Sigmoid colon (tissue), 4 donors: ENCODE results near the gene TAS1R3.

ENCODE experiments used
- CTCF ChIP-seq, 4 experiments: fragments of 450-650 bp in 3 of 4; fragments of 200-600 bp in 1 of 4; IDR thresholded peaks; one replicate each; pipeline ENCODE4 v1.5.1; 2016 to 2019; ENCODE audit warnings: antibody characterized with exemption in 4 of 4, mild to moderate bottlenecking in 3 of 4, moderate library complexity in 2 of 4
- POLR2A ChIP-seq, 2 donors: fragments of 450-650 bp; IDR thresholded peaks; one replicate each; pipeline ENCODE4 v1.6.1; 2016; ENCODE audit warnings: antibody characterized with exemption in 2 of 2, mild to moderate bottlenecking in 2 of 2, moderate library complexity in 2 of 2
- POLR2AphosphoS5 ChIP-seq, 4 donors: sonication (generic); formaldehyde crosslinking; IDR thresholded peaks; one replicate each; pipeline ENCODE4 v1.6.1; 2017; ENCODE audit warnings: antibody characterized with exemption in 4 of 4

- TF ChIP-seq CTCF (IDR thresholded peaks at IDR 0.05) (no peak), POLR2A (IDR thresholded peaks at IDR 0.05) (no peak), POLR2AphosphoS5 (IDR thresholded peaks at IDR 0.05) (no peak)
These were observed 12.8 kb downstream of the TAS1R3 start for GRCh38 chr1:1343811-1344421.
